AG20443 (cell line): ENCODE data around the gene TMEM92.
A peak's percentile ranks its signal among the peaks of the same experiment; 100 is the strongest.
"Not testable (repeated sequence)": the region's sequence is repeated elsewhere in the genome, so short reads cannot be mapped to it uniquely, and the experiment has no call there.

ENCODE experiments used
- DNase-seq: peaks from one replicate; pipeline ENCODE4 v3.0.0; 2012; ENCODE audit warnings: low spot score, mixed read lengths

The TMEM92 gene

GRCh38 chr17:50262001-50262794 is 12.1 kb upstream of the TMEM92 start:
- DNase-seq = peak; percentile 14

- DNase-seq = peak; percentile 7
These were observed 10.7 kb upstream of the TMEM92 start for GRCh38 chr17:50263331-50264262.

GRCh38 chr17:50264263-50265113 is 9.8 kb upstream of the TMEM92 start:
- peak; percentile 83 for DNase-seq

- no peak for DNase-seq
These were observed 9.1 kb upstream of the TMEM92 start for GRCh38 chr17:50265212-50265611.

- DNase-seq = peak; percentile 5
These were observed 8.5 kb upstream of the TMEM92 start for GRCh38 chr17:50265690-50266315.

- peak; percentile 85 for DNase-seq
These were observed 7.7 kb upstream of the TMEM92 start for GRCh38 chr17:50266384-50267073.

- peak; percentile 50 for DNase-seq
These were observed 7.0 kb upstream of the TMEM92 start for GRCh38 chr17:50267074-50267841.

GRCh38 chr17:50268026-50268425 is 6.2 kb upstream of the TMEM92 start:
- DNase-seq = no peak

GRCh38 chr17:50268743-50269275 is 5.5 kb upstream of the TMEM92 start:
- peak; percentile 7 for DNase-seq

GRCh38 chr17:50269477-50270434 is 4.5 kb upstream of the TMEM92 start:
- DNase-seq = peak; percentile 81

GRCh38 chr17:50270435-50271362 is 3.6 kb upstream of the TMEM92 start:
- peak; percentile 69 for DNase-seq

GRCh38 chr17:50271363-50271750 is 2.9 kb upstream of the TMEM92 start:
- DNase-seq = not testable (repeated sequence)

GRCh38 chr17:50272246-50272645 is 2.0 kb upstream of the TMEM92 start:
- DNase-seq = peak; percentile 8

- peak; percentile 85 for DNase-seq
These were observed 1.3 kb upstream of the TMEM92 start for GRCh38 chr17:50272711-50273653.

- DNase-seq = no peak
These were observed 619 bp upstream of the TMEM92 start for GRCh38 chr17:50273654-50274040.

- DNase-seq = no peak
These were observed 593 bp downstream of the TMEM92 start for GRCh38 chr17:50274897-50275221.

- DNase-seq = no peak
These were observed 1.0 kb downstream of the TMEM92 start for GRCh38 chr17:50275279-50275678.
